Body of pancreas (tissue), 4 donors: ENCODE data around the gene PSEN1. TPM values are rescaled to one million over a fixed set of nuclear protein-coding genes. Genes with fewer than 3 reads are reported as not detected.

Source experiments
- ATAC-seq: fragments of 150-250 bp; one replicate; pipeline ENCODE4 v1.9.1; 2016
- DNase-seq, 4 donors: peaks; one replicate each; pipeline ENCODE4 v3.0.0-alpha.2; 2019
- H3K27ac ChIP-seq, 4 donors: fragments of 200-600 bp; sonication (generic); 1 replicate in 3 of 4; 2 replicates in 1 of 4; pipeline versions ENCODE4 v1.5.1 to v1.6.1; 2016 to 2019; ENCODE audit warnings: mild to moderate bottlenecking in 1 of 4, mixed read lengths in 1 of 4, moderate library complexity in 1 of 4
- H3K27me3 ChIP-seq, 2 donors: fragments of 200-600 bp; sonication (generic); one replicate each; pipeline ENCODE4 v1.6.0; 2016; ENCODE audit warnings: mild to moderate bottlenecking in 1 of 2
- H3K36me3 ChIP-seq, 2 donors: fragments of 200-600 bp; sonication (generic); replicated peaks in 1 of 2; 2 replicates each; pipeline ENCODE4 v1.5.1; 2016; ENCODE audit warnings: low read depth in 2 of 2; ENCODE audit not compliant: insufficient read depth in 1 of 2
- H3K4me1 ChIP-seq: fragments of 200-600 bp; sonication (generic); one replicate; pipeline ENCODE4 v1.6.0; 2016
- H3K4me3 ChIP-seq, 2 donors: fragments of 200-600 bp; sonication (generic); 1 replicate in 1 of 2; 2 replicates in 1 of 2; pipeline ENCODE4 v1.5.1; 2016 to 2019
- H3K9me3 ChIP-seq, 3 donors: fragments of 200-600 bp; sonication (generic); 1 replicate in 2 of 3; 2 replicates in 1 of 3; pipeline ENCODE4 v1.5.1; 2016
- CTCF ChIP-seq, 7 experiments: fragments of 450-650 bp in 4 of 7; fragments of 200-600 bp in 3 of 7; sonication (generic) in 3 of 7; IDR thresholded peaks; one replicate each; pipeline ENCODE4 v1.5.1; 2016 to 2019; ENCODE audit warnings: antibody characterized with exemption in 7 of 7
- POLR2A ChIP-seq, 3 donors: fragments of 450-650 bp; IDR thresholded peaks; one replicate each; pipeline ENCODE4 v1.6.1; 2016; ENCODE audit warnings: antibody characterized with exemption in 3 of 3, mild to moderate bottlenecking in 2 of 3
- WGBS, 2 donors: methylation state at CpG; one replicate each; pipeline ENCODE4 v1.1.5; 2017; 5-methylcytosine and 5-hydroxymethylcytosine counted together
- intact Hi-C: fragments of 100-400 bp; cut with DNase I; formaldehyde crosslinking; loops from one replicate; pipeline ENCODE4 v1.15.1; 2023
- total RNA-seq, 2 donors: library from RNA; depleted of rRNA; stranded (reverse); fragments of >200 nt; gene quantifications; one replicate each; pipeline ENCODE4 v1.1.0, GENCODE V29; 2016

Gene PSEN1
- total RNA-seq, 2 donors from 2014 or later, result 14.2 to 21.8 TPM

- peaks cover 13% of the 10 kb centered on the region for H3K4me1 ChIP-seq
- ATAC-seq (no peak), DNase-seq (no peak)
- no peak overlapping the region for H3K4me3 ChIP-seq
- TF ChIP-seq POLR2A (IDR thresholded peaks at IDR 0.05), result no peak
- TF ChIP-seq CTCF (IDR thresholded peaks at IDR 0.05), result no peak
- no peak overlapping the region for H3K27ac ChIP-seq
- H3K36me3 ChIP-seq, result no peaks in the 10 kb centered on the region
- H3K9me3 ChIP-seq, result no peaks in the 10 kb centered on the region
- 89 to 90% methylated on average over 5 to 6 of the region's 6 CpGs for WGBS, 2 donors
- intact Hi-C loops, result no loop called here
- no peaks in the 10 kb centered on the region for H3K27me3 ChIP-seq
These were observed 93.7 kb downstream of the PSEN1 start for GRCh38 chr14:73230051-73230450.

GRCh38 chr14:73231981-73232851 lies 95.9 kb downstream of the PSEN1 start:
- H3K27ac ChIP-seq, result no peak overlapping the region
- ATAC-seq (no peak), DNase-seq (no peak)
- H3K27me3 ChIP-seq, result peaks cover 0 to 4% of the 10 kb centered on the region in 2 donors
- TF ChIP-seq CTCF (IDR thresholded peaks at IDR 0.05) (peak in 1 of 7 experiments; percentile 5), POLR2A (IDR thresholded peaks at IDR 0.05) (no peak)
- intact Hi-C loops, result no loop called here
- H3K9me3 ChIP-seq, result no peaks in the 10 kb centered on the region
- H3K4me1 ChIP-seq, result peaks cover 15% of the 10 kb centered on the region
- 70 to 73% methylated on average over 13 to 19 of the region's 19 CpGs for WGBS, 2 donors
- no peak overlapping the region for H3K4me3 ChIP-seq
- H3K36me3 ChIP-seq, result no peaks in the 10 kb centered on the region

- ATAC-seq (no peak), DNase-seq (no peak)
- Histone ChIP-seq H3K4me1 (peaks cover 21% of the 10 kb centered on the region), H3K36me3 (no peaks in the 10 kb centered on the region), H3K27ac (no peak overlapping the region), H3K4me3 (no peak overlapping the region), H3K9me3 (no peaks in the 10 kb centered on the region), H3K27me3 (peaks cover 0 to 11% of the 10 kb centered on the region in 2 donors)
- intact Hi-C loops, result no loop called here
- 45 to 53% methylated on average over 8 of the region's 8 CpGs for WGBS, 2 donors
- TF ChIP-seq CTCF (IDR thresholded peaks at IDR 0.05), result no peak
- no peak for TF ChIP-seq POLR2A (IDR thresholded peaks at IDR 0.05)
These were observed 96.7 kb downstream of the PSEN1 start for GRCh38 chr14:73232984-73233383.

- H3K27ac ChIP-seq, result no peak overlapping the region
- WGBS, 2 donors, result 91 to 93% methylated on average over 10 of the region's 10 CpGs
- no peak for DNase-seq
- TF ChIP-seq CTCF (IDR thresholded peaks at IDR 0.05) (no peak), POLR2A (IDR thresholded peaks at IDR 0.05) (no peak)
- H3K4me3 ChIP-seq, result no peak overlapping the region
- H3K9me3 ChIP-seq, result no peaks in the 10 kb centered on the region
- ATAC-seq, result no peak
- H3K27me3 ChIP-seq, result peaks cover 0 to 17% of the 10 kb centered on the region in 2 donors
- H3K4me1 ChIP-seq, result peaks cover 21% of the 10 kb centered on the region
- H3K36me3 ChIP-seq, result no peaks in the 10 kb centered on the region
- intact Hi-C loops, result no loop called here
These were observed 97.3 kb downstream of the PSEN1 start for GRCh38 chr14:73233564-73233963.

- H3K9me3 ChIP-seq, result no peaks in the 10 kb centered on the region
- no peak overlapping the region for H3K4me3 ChIP-seq
- H3K4me1 ChIP-seq, result peaks cover 21% of the 10 kb centered on the region
- TF ChIP-seq CTCF (IDR thresholded peaks at IDR 0.05) (no peak), POLR2A (IDR thresholded peaks at IDR 0.05) (no peak)
- 78 to 80% methylated on average over 5 of the region's 5 CpGs for WGBS, 2 donors
- DNase-seq (no peak), ATAC-seq (no peak)
- H3K27ac ChIP-seq, result no peak overlapping the region
- peaks cover 0 to 18% of the 10 kb centered on the region in 2 donors for H3K27me3 ChIP-seq
- H3K36me3 ChIP-seq, result no peaks in the 10 kb centered on the region
- intact Hi-C loops, result no loop called here
These were observed 97.7 kb downstream of the PSEN1 start for GRCh38 chr14:73234029-73234428.
